WI38 (cell line): ENCODE measurements around the gene XIRP2.

Experiments
- H3K4me3 ChIP-seq: 2 replicates; pipeline ENCODE4 v1.5.1; 2011; ENCODE audit warnings: low read depth, mild to moderate bottlenecking, control low read depth, low read length
- TF ChIP-seq, protein P1 (sequence below): IDR thresholded peaks from 2 replicates; pipeline ENCODE4 v1.5.1; 2012; ENCODE audit warnings: low read depth, mild to moderate bottlenecking, control low read depth, low read length

Gene XIRP2

GRCh38 chr2:167293172-167293781 is 405.0 kb downstream of the XIRP2 start:
- TF ChIP-seq, protein P1, sequence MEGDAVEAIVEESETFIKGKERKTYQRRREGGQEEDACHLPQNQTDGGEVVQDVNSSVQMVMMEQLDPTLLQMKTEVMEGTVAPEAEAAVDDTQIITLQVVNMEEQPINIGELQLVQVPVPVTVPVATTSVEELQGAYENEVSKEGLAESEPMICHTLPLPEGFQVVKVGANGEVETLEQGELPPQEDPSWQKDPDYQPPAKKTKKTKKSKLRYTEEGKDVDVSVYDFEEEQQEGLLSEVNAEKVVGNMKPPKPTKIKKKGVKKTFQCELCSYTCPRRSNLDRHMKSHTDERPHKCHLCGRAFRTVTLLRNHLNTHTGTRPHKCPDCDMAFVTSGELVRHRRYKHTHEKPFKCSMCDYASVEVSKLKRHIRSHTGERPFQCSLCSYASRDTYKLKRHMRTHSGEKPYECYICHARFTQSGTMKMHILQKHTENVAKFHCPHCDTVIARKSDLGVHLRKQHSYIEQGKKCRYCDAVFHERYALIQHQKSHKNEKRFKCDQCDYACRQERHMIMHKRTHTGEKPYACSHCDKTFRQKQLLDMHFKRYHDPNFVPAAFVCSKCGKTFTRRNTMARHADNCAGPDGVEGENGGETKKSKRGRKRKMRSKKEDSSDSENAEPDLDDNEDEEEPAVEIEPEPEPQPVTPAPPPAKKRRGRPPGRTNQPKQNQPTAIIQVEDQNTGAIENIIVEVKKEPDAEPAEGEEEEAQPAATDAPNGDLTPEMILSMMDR: no peak
- H3K4me3 ChIP-seq: peak overlapping the region; percentile 70

DNA sequence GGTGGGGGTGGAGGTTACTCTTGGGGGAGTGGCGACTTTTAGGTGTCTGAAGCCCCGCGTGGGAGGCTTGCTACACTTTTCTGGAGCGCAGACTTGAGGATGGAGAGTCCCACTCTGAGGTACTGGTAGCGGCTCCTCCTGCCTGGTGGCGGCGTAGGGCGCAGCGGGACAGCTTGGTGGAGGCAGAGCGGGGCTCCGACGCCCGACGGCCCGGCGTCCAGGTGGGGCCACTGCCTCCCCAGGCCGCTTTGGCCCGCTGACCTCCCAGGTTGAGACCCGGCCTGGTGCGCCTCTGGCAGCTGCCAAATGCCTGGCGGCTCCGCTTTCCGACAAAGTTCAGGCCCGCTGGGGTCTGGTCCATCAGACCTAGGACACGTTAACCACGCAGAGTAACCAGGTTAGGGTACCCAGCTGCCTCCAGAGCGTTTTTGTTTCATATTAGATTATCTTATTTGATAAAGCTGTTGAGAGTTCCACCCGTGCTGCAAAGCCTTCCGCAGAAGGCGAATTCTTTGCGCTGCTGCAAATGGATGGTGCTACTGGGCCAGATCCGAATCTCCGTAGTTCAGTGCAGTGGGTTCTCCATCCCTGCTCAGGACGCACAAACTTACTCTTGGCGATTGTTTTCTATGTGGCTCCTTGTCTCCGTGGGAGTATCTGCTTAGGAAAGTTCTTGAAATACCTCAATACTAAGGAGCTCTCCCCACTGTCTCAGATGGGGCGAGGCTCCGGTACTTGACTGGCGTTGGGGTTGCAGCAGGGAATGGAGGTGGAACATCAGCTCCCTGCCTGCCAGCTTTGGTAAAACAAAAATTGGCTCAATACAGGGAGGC is 405.9 kb downstream of the XIRP2 start:
- peak overlapping the region; percentile 59 for H3K4me3 ChIP-seq
- TF ChIP-seq, protein P1: no peak

- TF ChIP-seq, protein P1: no peak
- peak overlapping the region; percentile 59 for H3K4me3 ChIP-seq
Observed at GRCh38 chr2:167294776-167295140, 406.5 kb downstream of the XIRP2 start.

DNA sequence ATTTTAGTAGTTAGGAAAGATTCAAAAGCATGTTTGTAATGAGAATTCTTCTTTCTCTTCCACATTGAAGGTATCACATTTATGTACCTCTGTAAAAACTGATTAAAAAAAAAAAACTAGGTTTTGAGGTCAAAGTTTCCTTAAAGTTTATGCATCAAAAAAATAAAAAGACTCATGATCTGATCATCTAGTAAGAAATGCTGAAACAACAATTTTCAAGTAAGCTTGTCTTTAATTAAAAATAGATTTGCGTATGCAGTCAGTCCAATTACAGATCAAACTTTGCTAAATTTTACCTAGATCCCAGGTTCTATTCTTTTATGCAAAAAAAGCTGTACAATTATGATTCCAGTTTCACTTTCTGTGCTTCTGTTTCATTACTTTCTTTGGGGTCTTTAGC is 409.0 kb downstream of the XIRP2 start:
- no peak overlapping the region for H3K4me3 ChIP-seq
- TF ChIP-seq, protein P1: no peak

GRCh38 chr2:167298017-167298416 is 409.7 kb downstream of the XIRP2 start:
- no peak overlapping the region for H3K4me3 ChIP-seq
- TF ChIP-seq, protein P1: no peak
